HG03045 (cell line): ENCODE data around the gene ACACB.

Source experiments
- ATAC-seq: cut with Tn5 transposase; IDR thresholded peaks from one replicate; pipeline ENCODE4 v1.9.1; 2021; ENCODE audit warnings: mild to moderate bottlenecking, moderate library complexity; ENCODE audit not compliant: unreplicated experiment

Gene ACACB

GRCh38 chr12:109115758-109116610, at the start of gene ACACB:
ACACB (plus strand) TSS chr12:109116587; CDS start chr12:109139406, 22,819 bp downstream.
- no peak for ATAC-seq

- no peak for ATAC-seq
These were observed 46.8 kb upstream of the ACACB start for GRCh38 chr12:109069307-109070271.

- no peak for ATAC-seq
These were observed 41.5 kb upstream of the ACACB start for GRCh38 chr12:109074866-109075265.

GRCh38 chr12:109082751-109083150, 33.6 kb upstream of the ACACB start:
- no peak for ATAC-seq

GRCh38 chr12:109084425-109084824, 32.0 kb upstream of the ACACB start:
- no peak for ATAC-seq

GRCh38 chr12:109085590-109085989, 30.8 kb upstream of the ACACB start:
- no peak for ATAC-seq

- no peak for ATAC-seq
These were observed 29.1 kb upstream of the ACACB start for GRCh38 chr12:109087250-109087649.

GRCh38 chr12:109088818-109089217, 27.6 kb upstream of the ACACB start:
- no peak for ATAC-seq

- ATAC-seq, result no peak
These were observed 26.7 kb upstream of the ACACB start for GRCh38 chr12:109089683-109090082.

GRCh38 chr12:109092497-109093021, 23.8 kb upstream of the ACACB start:
- no peak for ATAC-seq

- peak; percentile 69 for ATAC-seq
These were observed 23.1 kb upstream of the ACACB start, which contains the start of gene ALKBH2 for GRCh38 chr12:109093022-109093918. ALKBH2 (minus strand) TSS chr12:109093472; CDS start chr12:109092786, 686 bp downstream.

- ATAC-seq, result no peak
These were observed 19.3 kb upstream of the ACACB start for GRCh38 chr12:109097140-109097434.

GRCh38 chr12:109097435-109098182, 18.8 kb upstream of the ACACB start, which contains the start of gene UNG:
UNG (plus strand) TSS chr12:109097597; CDS start chr12:109097680, 83 bp downstream.
- ATAC-seq, result peak; percentile 92

GRCh38 chr12:109098183-109098604, 18.2 kb upstream of the ACACB start:
- ATAC-seq, result peak; percentile 30

- ATAC-seq, result no peak
These were observed 17.7 kb upstream of the ACACB start for GRCh38 chr12:109098651-109099050.

- ATAC-seq, result no peak
These were observed 16.9 kb upstream of the ACACB start for GRCh38 chr12:109099431-109100020.

GRCh38 chr12:109100741-109101140, 15.6 kb upstream of the ACACB start:
- ATAC-seq, result no peak

GRCh38 chr12:109102491-109102890, 13.9 kb upstream of the ACACB start:
- ATAC-seq, result no peak

GRCh38 chr12:109105176-109105575, 11.2 kb upstream of the ACACB start:
- no peak for ATAC-seq
